Adrenal gland (tissue), 12 donors: ENCODE data around the gene HS3ST4. TPM values are rescaled to one million over a fixed set of nuclear protein-coding genes. Genes with fewer than 3 reads are reported as not detected.
A peak's percentile ranks its signal among the peaks of the same experiment; 100 is the strongest.

Experiments
- DNase-seq, 7 donors: peaks; one replicate each; pipeline ENCODE4 v3.0.0-alpha.2; 2019 to 2020
- H3K27ac ChIP-seq, 5 donors: fragments of 200-600 bp; sonication (generic) in 4 of 5; 1 replicate in 3 of 5; 2 replicates in 2 of 5; pipeline versions ENCODE4 v1.5.1 to v1.8.0; 2016 to 2020; ENCODE audit warnings: mild to moderate bottlenecking in 1 of 5
- H3K27me3 ChIP-seq: fragments of 200-600 bp; 2 replicates; pipeline ENCODE4 v1.8.0; 2021
- H3K36me3 ChIP-seq, 2 donors: fragments of 200-600 bp; replicated peaks in 1 of 2; 1 replicate in 1 of 2; 2 replicates in 1 of 2; pipeline versions ENCODE4 v1.5.1 to v1.8.0; 2018 to 2022
- H3K4me1 ChIP-seq, 2 donors: fragments of 200-600 bp; replicated peaks in 1 of 2; 1 replicate in 1 of 2; 2 replicates in 1 of 2; pipeline versions ENCODE4 v1.5.1 to v1.8.0; 2018 to 2021
- H3K4me3 ChIP-seq, 4 donors: fragments of 200-600 bp; sonication (generic) in 3 of 4; one replicate each; pipeline ENCODE4 v1.5.1; 2016 to 2018
- H3K9me3 ChIP-seq, 3 donors: fragments of 200-600 bp; sonication (generic) in 1 of 3; replicated peaks in 1 of 3; 1 replicate in 2 of 3; 2 replicates in 1 of 3; pipeline versions ENCODE4 v1.5.1 to v1.8.0; 2016 to 2021
- POLR2A ChIP-seq, 2 donors: fragments of 450-650 bp; IDR thresholded peaks; one replicate each; pipeline ENCODE4 v1.6.1; 2017; ENCODE audit warnings: antibody characterized with exemption in 2 of 2, mild to moderate bottlenecking in 2 of 2, moderate library complexity in 1 of 2
- WGBS, 4 donors: extraction: QIAGEN DNeasy Blood & Tissue Kit in 2 of 4; methylation state at CpG; one replicate each; pipeline versions ENCODE4 v1.1.5 to v1.1.7; 2013 to 2017; 5-methylcytosine and 5-hydroxymethylcytosine counted together
- intact Hi-C, 2 donors: fragments of 100-400 bp; cut with DNase I; formaldehyde crosslinking; loops; one replicate each; pipeline versions ENCODE4 v1.14.1 to v1.15.0; 2022 to 2023
- polyA plus RNA-seq, 3 donors: library from polyadenylated mRNA; stranded (reverse); fragments of 200-250 nt in 2 of 3; fragments of 350-450 nt in 1 of 3; fragmentation: Illumina TruSeq in 1 of 3; extraction: RNeasy Lipid Tissue Mini Kit (QIAGEN cat#74804) in 1 of 3; gene quantifications; one replicate each; pipeline ENCODE4 v1.2.3, GENCODE V29; 2013 to 2014
- total RNA-seq, 9 donors: library from RNA; depleted of rRNA in 4 of 9; stranded (reverse); fragments of >200 nt in 4 of 9; fragments of 120-200 nt in 1 of 9; fragmentation: NEBNext Ultra II Directional in 1 of 9; extraction: Animal tissue kit (Norgen Biotek cat#: 25700) in 1 of 9; gene quantifications; one replicate each; pipeline versions ENCODE4 v1.1.0 to v1.2.4, GENCODE V29; 2013 to 2023
- TF ChIP-seq, protein P1 (sequence below), 6 experiments: fragments of 450-650 bp in 4 of 6; fragments of 200-600 bp in 2 of 6; sonication (generic) in 1 of 6; IDR thresholded peaks; 1 replicate in 5 of 6; 2 replicates in 1 of 6; pipeline versions ENCODE4 v1.5.1 to v1.8.0; 2016 to 2021; ENCODE audit warnings: antibody characterized with exemption in 6 of 6, mild to moderate bottlenecking in 2 of 6, moderate library complexity in 1 of 6
- donor health status: healthy with polysubstance abuse.
- donor health status: Bipolar disorder and iron deficiency.
- donor health status: DM: yes; HTN: yes; CAD: no.
- donor health status: DM: no; HTN: no; CAD: no.
- donor health status: DM: no; HTN: no; CAD: no.
- donor health status: DM: yes; HTN: yes; CAD: no.

Gene HS3ST4
- total and polyA plus RNA-seq, 12 donors, result 0.06 to 0.18 (median 0.08) TPM; not detected in 9

GRCh38 chr16:25679511-25679910, 12.2 kb upstream of the HS3ST4 start:
- no peak for TF ChIP-seq POLR2A (IDR thresholded peaks at IDR 0.05)
- TF ChIP-seq, protein P1, sequence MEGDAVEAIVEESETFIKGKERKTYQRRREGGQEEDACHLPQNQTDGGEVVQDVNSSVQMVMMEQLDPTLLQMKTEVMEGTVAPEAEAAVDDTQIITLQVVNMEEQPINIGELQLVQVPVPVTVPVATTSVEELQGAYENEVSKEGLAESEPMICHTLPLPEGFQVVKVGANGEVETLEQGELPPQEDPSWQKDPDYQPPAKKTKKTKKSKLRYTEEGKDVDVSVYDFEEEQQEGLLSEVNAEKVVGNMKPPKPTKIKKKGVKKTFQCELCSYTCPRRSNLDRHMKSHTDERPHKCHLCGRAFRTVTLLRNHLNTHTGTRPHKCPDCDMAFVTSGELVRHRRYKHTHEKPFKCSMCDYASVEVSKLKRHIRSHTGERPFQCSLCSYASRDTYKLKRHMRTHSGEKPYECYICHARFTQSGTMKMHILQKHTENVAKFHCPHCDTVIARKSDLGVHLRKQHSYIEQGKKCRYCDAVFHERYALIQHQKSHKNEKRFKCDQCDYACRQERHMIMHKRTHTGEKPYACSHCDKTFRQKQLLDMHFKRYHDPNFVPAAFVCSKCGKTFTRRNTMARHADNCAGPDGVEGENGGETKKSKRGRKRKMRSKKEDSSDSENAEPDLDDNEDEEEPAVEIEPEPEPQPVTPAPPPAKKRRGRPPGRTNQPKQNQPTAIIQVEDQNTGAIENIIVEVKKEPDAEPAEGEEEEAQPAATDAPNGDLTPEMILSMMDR (IDR thresholded peaks at IDR 0.05), result no peak
- no peak overlapping the region for H3K27ac ChIP-seq
- no peaks in the 10 kb centered on the region for H3K36me3 ChIP-seq
- H3K27me3 ChIP-seq, result no peaks in the 10 kb centered on the region
- H3K9me3 ChIP-seq, result no peaks in the 10 kb centered on the region
- no peak overlapping the region for H3K4me3 ChIP-seq
- no peak for DNase-seq
- no peaks in the 10 kb centered on the region for H3K4me1 ChIP-seq
- intact Hi-C loops, result no loop called here
- WGBS, 4 donors, result 43 to 46% (median 45%) methylated on average over 5 of the region's 5 CpGs

- H3K4me1 ChIP-seq, result no peaks in the 10 kb centered on the region
- DNase-seq, result no peak
- H3K27me3 ChIP-seq, result peaks cover 25% of the 10 kb centered on the region
- H3K4me3 ChIP-seq, result no peak overlapping the region
- 56 to 73% (median 64%) methylated on average over 10 of the region's 10 CpGs for WGBS, 4 donors
- H3K9me3 ChIP-seq, result no peaks in the 10 kb centered on the region
- no peak overlapping the region for H3K27ac ChIP-seq
- no peak for TF ChIP-seq POLR2A (IDR thresholded peaks at IDR 0.05)
- TF ChIP-seq, protein P1 (IDR thresholded peaks at IDR 0.05), result no peak
- intact Hi-C loops, result no loop called here
- H3K36me3 ChIP-seq, result no peaks in the 10 kb centered on the region
Observed at GRCh38 chr16:25689137-25689836, 2.5 kb upstream of the HS3ST4 start.

DNA sequence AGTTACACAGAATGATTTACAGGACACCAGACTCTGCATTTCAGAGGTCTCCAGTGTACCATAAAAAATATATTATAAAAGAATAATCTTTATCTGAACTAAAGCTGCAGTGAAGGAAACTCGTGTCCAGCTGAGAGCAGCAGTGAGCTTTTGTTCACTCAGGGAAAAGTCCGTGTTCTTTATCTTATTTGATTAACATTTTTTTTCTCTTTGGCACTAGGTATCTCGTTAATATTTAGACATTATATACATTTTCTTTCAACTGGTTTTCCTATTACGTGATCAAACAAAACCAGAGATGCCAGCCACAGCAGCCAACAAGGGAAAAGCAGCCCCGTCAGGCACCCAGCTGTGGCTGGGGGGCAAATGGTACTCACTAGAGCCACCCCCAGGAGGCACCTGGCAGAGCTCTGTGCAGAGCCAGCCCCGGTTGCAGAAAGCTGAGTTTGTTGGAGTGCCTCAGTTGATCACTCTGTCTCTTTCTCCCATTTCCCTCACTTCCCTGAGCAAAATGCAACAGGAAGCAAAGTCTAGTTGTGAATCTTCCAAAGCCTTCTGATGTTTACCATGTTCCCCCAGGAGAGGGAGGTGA, 1.1 kb upstream of the HS3ST4 start:
- no peaks in the 10 kb centered on the region for H3K4me1 ChIP-seq
- TF ChIP-seq POLR2A (IDR thresholded peaks at IDR 0.05), result no peak
- TF ChIP-seq, protein P1 (IDR thresholded peaks at IDR 0.05), result no peak
- intact Hi-C loops, result no loop called here
- H3K4me3 ChIP-seq, result no peak overlapping the region
- WGBS, 4 donors, result 15 to 24% (median 19%) methylated on average over 6 of the region's 6 CpGs
- peaks cover 37% of the 10 kb centered on the region for H3K27me3 ChIP-seq
- no peaks in the 10 kb centered on the region for H3K9me3 ChIP-seq
- DNase-seq, result no peak
- no peaks in the 10 kb centered on the region for H3K36me3 ChIP-seq
- H3K27ac ChIP-seq, result no peak overlapping the region

DNA sequence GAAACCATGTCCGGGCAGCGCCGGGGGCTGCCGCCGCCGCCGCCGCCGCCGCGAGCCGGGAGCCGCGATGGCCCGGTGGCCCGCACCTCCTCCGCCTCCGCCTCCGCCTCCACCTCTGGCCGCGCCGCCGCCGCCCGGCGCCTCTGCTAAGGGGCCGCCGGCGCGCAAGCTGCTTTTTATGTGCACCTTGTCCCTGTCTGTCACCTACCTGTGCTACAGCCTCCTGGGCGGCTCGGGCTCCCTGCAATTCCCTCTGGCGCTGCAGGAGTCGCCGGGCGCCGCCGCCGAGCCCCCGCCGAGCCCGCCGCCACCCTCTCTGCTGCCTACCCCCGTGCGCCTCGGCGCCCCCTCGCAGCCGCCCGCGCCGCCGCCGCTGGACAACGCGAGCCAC, 587 bp downstream of the HS3ST4 start:
- 1 to 2% (median 1%) methylated on average over 10 to 55 of the region's 56 CpGs; no CpG with 5 or more reads in 1 of the 4 donors for WGBS, 4 donors
- TF ChIP-seq POLR2A (IDR thresholded peaks at IDR 0.05), result no peak
- TF ChIP-seq, protein P1 (IDR thresholded peaks at IDR 0.05), result no peak
- no peaks in the 10 kb centered on the region for H3K4me1 ChIP-seq
- peaks cover 50% of the 10 kb centered on the region for H3K27me3 ChIP-seq
- no peak overlapping the region for H3K27ac ChIP-seq
- peak overlapping the region in 1 of 4 donors; percentile 23 for H3K4me3 ChIP-seq
- no peak for DNase-seq
- no peaks in the 10 kb centered on the region for H3K9me3 ChIP-seq
- intact Hi-C loops, result no loop called here
- H3K36me3 ChIP-seq, result no peaks in the 10 kb centered on the region
